HepG2 (cell line): ENCODE data around the gene TMED9. TPM values are rescaled to one million over a fixed set of nuclear protein-coding genes. Genes with fewer than 3 reads are reported as not detected.

Source experiments
- FOSL2 ChIP-seq: sonication (generic); formaldehyde crosslinking; IDR thresholded peaks from 2 replicates; pipeline ENCODE4 v1.4.0; 2020; ENCODE audit warnings: missing genetic modification reagents
- KLF6 ChIP-seq: IDR thresholded peaks from 2 replicates; pipeline ENCODE4 v1.8.0; 2016; ENCODE audit warnings: missing biosample characterization, missing genetic modification reagents
- KMT2A ChIP-seq: sonication (generic); formaldehyde crosslinking; IDR thresholded peaks from 2 replicates; pipeline ENCODE4 v1.4.0; 2020; ENCODE audit warnings: missing genetic modification reagents
- RBFOX2 ChIP-seq: fragments of 200-400 bp; formaldehyde crosslinking; IDR thresholded peaks from 2 replicates; pipeline ENCODE4 v1.6.1; 2017; ENCODE audit warnings: low read depth, mild to moderate bottlenecking, low read length
- RERE ChIP-seq: IDR thresholded peaks from 2 replicates; pipeline ENCODE4 v1.6.1; 2016; ENCODE audit warnings: low read depth, missing genetic modification reagents, missing compliant biosample characterization
- ZIK1 ChIP-seq: sonication (generic); formaldehyde crosslinking; IDR thresholded peaks from 2 replicates; pipeline ENCODE4 v1.5.0; 2020; ENCODE audit warnings: mild to moderate bottlenecking, low read depth, missing genetic modification reagents, borderline replicate concordance
- polyA plus RNA-seq, 8 experiments: library from polyadenylated mRNA; depleted of rRNA in 3 of 8; stranded (reverse) in 7 of 8; unstranded in 1 of 8; fragments of >200 nt; fragmentation: Illumina TruSeq in 4 of 8; extraction: Trizol in 4 of 8; gene quantifications; 2 replicates each; pipeline versions ENCODE4 v1.2.1 to v1.2.3, GENCODE V29; 2011 to 2016; ENCODE audit warnings: low read depth in 4 of 8, missing spikeins in 1 of 8, mixed read lengths in 1 of 8; ENCODE audit not compliant: insufficient read depth in 1 of 8
- total RNA-seq, 5 experiments: library from RNA; depleted of rRNA; stranded (reverse); fragments of >200 nt; fragmentation: Illumina TruSeq; extraction: Trizol; gene quantifications; 2 replicates each; pipeline ENCODE4 v1.2.3, GENCODE V29; 2016; ENCODE audit warnings: low read depth in 1 of 5
- TF ChIP-seq, protein P1 (sequence below), 2 experiments: sonication (generic) in 1 of 2; formaldehyde crosslinking in 1 of 2; IDR thresholded peaks; 2 replicates each; pipeline versions ENCODE4 v1.6.1 to v1.9.0; 2014 to 2022; ENCODE audit warnings: antibody characterized with exemption in 1 of 2, borderline replicate concordance in 1 of 2, inconsistent platforms in 1 of 2, low read depth in 1 of 2, missing genetic modification reagents in 1 of 2

TMED9 gene
- total and polyA plus RNA-seq, 2 of the 13 experiments (the other 11 are each of a cell fraction or from before 2014, with no cell fraction given) = 161 to 350 TPM

- TF ChIP-seq, protein P1, sequence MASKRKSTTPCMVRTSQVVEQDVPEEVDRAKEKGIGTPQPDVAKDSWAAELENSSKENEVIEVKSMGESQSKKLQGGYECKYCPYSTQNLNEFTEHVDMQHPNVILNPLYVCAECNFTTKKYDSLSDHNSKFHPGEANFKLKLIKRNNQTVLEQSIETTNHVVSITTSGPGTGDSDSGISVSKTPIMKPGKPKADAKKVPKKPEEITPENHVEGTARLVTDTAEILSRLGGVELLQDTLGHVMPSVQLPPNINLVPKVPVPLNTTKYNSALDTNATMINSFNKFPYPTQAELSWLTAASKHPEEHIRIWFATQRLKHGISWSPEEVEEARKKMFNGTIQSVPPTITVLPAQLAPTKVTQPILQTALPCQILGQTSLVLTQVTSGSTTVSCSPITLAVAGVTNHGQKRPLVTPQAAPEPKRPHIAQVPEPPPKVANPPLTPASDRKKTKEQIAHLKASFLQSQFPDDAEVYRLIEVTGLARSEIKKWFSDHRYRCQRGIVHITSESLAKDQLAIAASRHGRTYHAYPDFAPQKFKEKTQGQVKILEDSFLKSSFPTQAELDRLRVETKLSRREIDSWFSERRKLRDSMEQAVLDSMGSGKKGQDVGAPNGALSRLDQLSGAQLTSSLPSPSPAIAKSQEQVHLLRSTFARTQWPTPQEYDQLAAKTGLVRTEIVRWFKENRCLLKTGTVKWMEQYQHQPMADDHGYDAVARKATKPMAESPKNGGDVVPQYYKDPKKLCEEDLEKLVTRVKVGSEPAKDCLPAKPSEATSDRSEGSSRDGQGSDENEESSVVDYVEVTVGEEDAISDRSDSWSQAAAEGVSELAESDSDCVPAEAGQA (IDR thresholded peaks at IDR 0.05; ENCODE audit: low read depth) = peak; percentile 89
- TF ChIP-seq, protein P1 (CRISPR knock-in tag; IDR thresholded peaks at IDR 0.05; ENCODE audit: borderline replicate concordance) = no peak
- no peak for TF ChIP-seq RERE (CRISPR knock-in tag)
- no peak for TF ChIP-seq KLF6
- TF ChIP-seq ZIK1 (CRISPR knock-in tag) = no peak
- peak; percentile 68 for TF ChIP-seq RBFOX2
- peak; percentile 24; the same call in 1 of the 2 replicates for TF ChIP-seq FOSL2 (CRISPR knock-in tag)
- TF ChIP-seq KMT2A (CRISPR knock-in tag) = peak; percentile 77; the same call in 1 of the 2 replicates
Observed at GRCh38 chr5:177554474-177555111, 37.4 kb upstream of the TMED9 start, which contains the start of gene FAM193B (continued).
